Measurements from ENCODE around the gene GAS5. TPM values are rescaled to one million over a fixed set of nuclear protein-coding genes. Genes with fewer than 3 reads are reported as not detected.

GAS5 gene
- total and polyA plus RNA-seq, 9 of the 15 experiments (the other 6 are each of a cell fraction or from before 2014, with no cell fraction given): 565 to 1,860 (median 1,006) TPM

DNA sequence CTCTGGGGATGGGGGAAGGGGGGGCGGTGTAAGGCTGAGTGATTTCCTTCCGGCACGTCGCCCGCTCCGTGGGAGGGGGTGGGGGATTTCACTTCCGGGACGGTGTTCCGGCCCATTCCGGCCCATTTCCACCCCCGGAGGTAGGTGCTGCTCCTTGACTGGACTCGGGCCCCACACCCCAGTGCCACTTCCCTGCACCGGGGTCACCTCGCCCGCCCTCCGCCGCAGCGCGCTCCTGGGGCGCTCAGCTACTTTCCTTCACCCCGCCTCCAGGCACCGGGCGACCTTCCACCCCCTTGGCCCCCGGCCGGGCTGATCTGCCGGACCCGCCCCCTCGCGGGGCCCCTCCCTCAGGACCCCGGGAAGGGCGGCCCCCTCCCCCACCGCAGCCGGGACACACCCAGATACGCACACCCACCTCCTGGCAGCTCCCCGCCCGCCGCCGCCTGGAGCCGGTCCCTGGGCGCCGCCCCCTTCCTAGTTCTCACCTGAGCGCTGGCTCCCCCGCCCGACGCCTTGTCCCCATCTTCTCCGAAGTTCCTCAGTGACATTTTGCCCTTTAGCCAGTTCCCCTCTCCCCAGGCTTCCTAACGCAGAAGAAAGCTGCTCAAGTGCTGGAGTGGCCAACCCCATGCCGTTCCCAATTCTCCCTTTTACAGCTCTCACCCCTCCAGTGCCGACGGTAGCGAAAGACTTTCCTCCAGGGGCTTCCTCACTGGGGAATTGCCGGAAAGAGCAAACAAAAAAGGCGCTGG lies 654 bp upstream of the GAS5 start, which contains the start of gene ZBTB37 (continued):
- TF ChIP-seq RERE (CRISPR knock-in tag; IDR thresholded peaks at IDR 0.05; ENCODE audit: borderline replicate concordance) (no peak), CBFB (CRISPR knock-in tag; IDR thresholded peaks at IDR 0.05) (no peak), EP400 (IDR thresholded peaks at IDR 0.05) (no peak; the same call in 1 of the 2 replicates), GABPB2 (CRISPR knock-in tag; conservative IDR thresholded peaks at IDR 0.05) (no peak), NKRF (IDR thresholded peaks at IDR 0.05; ENCODE audit: borderline replicate concordance) (peak; percentile 91), MTA2 (IDR thresholded peaks at IDR 0.05; ENCODE audit: low read depth) (peak; percentile 61), FOS (IDR thresholded peaks at IDR 0.05; ENCODE audit: extremely low read depth, insufficient read length) (no peak), TBP (optimal IDR thresholded peaks at IDR 0.05; ENCODE audit: low read depth, low read length) (no peak), FOSL1 (tag; conservative IDR thresholded peaks at IDR 0.05) (0 out of 2 replicates have a peak, but pooled peaks have one; percentile 9), ZC3H4 (CRISPR knock-in tag; IDR thresholded peaks at IDR 0.05; ENCODE audit: borderline replicate concordance) (no peak), SRSF9 (IDR thresholded peaks at IDR 0.05; ENCODE audit: borderline replicate concordance, low read depth, low read length) (no peak), DLX4 (CRISPR knock-in tag; IDR thresholded peaks at IDR 0.05) (no peak)
- TF ChIP-seq, protein P1, sequence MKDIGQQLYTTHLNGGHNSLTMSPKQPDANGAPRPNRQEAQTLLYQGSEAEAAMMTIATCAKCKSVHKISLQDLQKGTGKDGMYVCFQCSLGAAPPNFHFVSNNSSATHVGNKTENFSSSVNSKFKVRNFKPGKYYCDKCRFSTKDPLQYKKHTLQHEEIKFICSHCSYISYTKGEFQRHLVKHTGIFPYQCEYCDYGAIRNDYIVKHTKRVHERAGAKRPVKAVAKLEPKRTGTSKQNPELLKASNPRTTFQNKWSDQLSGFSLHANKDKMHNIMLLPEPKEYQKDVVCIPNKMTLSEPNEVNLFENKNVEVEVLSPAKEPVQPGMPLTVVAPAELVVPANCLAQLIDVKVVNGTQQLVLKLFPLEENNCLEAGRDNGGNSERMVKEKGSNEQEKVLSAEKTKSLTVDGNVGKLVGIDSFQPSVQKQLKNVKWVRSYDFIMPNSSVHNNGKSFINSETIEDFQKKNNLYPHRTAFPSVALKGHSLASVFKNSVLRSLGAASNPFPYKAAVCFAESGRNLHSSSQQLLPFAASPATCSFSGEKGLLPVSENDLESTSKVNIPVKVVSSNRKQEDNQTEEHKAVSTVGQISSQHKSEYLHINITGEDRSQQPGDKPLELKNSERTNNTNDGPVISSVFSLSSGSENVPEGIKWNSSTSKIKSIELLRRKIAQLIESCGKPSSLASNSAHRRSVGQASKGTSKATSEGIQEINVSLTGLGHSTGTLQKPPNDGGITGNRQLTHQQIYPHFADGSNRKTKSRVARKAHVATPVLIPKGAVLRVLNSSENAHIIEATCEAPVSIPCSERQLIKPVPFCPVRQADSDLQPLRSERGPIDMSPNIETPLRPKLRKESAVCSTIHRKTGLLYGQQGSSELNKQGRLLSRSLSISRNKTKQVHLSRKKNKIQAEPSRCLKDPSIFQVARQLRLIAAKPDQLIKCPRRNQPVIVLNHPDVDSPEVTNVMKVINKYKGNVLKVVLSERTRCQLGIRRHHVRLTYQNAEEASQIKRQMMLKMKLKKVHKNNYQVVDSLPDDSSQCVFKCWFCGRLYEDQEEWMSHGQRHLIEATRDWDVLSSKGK (CRISPR knock-in tag; IDR thresholded peaks at IDR 0.05): no peak
- TF ChIP-seq, protein P2, sequence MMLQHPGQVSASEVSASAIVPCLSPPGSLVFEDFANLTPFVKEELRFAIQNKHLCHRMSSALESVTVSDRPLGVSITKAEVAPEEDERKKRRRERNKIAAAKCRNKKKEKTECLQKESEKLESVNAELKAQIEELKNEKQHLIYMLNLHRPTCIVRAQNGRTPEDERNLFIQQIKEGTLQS (IDR thresholded peaks at IDR 0.05): no peak
- TF ChIP-seq, protein P2 (CRISPR knock-in tag; conservative IDR thresholded peaks at IDR 0.05): 0 out of 2 replicates have a peak, but pooled peaks have one; percentile 64
